PC-3 (cell line): ENCODE results near the gene LRRC3.

Experiments used
- EZH2 ChIP-seq: fragments of 300-600 bp; sonication (generic); IDR thresholded peaks from one replicate; pipeline ENCODE4 v1.6.1; 2017; ENCODE audit warnings: antibody characterized with exemption, mild to moderate bottlenecking, low read length; ENCODE audit not compliant: unreplicated experiment
- TF ChIP-seq, protein P1 (sequence below): fragments of 300-600 bp; sonication (generic); conservative IDR thresholded peaks from 2 replicates; pipeline ENCODE4 v1.5.1; 2017; ENCODE audit warnings: antibody characterized with exemption, low read depth, mild to moderate bottlenecking, low read length

DNA sequence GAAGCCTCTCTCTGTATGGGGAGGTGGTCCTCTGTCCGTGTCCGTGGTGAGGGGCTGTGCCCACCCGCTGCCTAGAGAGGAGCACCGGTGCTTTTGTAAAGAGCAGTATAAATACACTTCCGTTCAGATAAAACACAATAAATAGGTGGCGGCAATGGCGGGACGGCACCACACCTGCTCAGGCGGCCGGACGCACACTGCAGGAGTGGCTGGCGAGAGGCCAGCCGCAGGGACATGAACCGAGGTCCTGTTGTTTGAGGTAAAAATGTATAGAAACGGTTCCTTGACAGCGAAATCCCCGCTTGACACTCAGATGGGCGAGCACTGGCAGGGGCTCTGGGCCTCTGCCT lies 43.9 kb downstream of the LRRC3 start:
- TF ChIP-seq, protein P1, sequence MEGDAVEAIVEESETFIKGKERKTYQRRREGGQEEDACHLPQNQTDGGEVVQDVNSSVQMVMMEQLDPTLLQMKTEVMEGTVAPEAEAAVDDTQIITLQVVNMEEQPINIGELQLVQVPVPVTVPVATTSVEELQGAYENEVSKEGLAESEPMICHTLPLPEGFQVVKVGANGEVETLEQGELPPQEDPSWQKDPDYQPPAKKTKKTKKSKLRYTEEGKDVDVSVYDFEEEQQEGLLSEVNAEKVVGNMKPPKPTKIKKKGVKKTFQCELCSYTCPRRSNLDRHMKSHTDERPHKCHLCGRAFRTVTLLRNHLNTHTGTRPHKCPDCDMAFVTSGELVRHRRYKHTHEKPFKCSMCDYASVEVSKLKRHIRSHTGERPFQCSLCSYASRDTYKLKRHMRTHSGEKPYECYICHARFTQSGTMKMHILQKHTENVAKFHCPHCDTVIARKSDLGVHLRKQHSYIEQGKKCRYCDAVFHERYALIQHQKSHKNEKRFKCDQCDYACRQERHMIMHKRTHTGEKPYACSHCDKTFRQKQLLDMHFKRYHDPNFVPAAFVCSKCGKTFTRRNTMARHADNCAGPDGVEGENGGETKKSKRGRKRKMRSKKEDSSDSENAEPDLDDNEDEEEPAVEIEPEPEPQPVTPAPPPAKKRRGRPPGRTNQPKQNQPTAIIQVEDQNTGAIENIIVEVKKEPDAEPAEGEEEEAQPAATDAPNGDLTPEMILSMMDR: no peak
- TF ChIP-seq EZH2: no peak
